Measurements from ENCODE around the gene CHPF2.

GRCh38 chr7:151247611-151248345, 15.5 kb downstream of the CHPF2 start:
- TF ChIP-seq CTCF (IDR thresholded peaks at IDR 0.05) (no peak), POLR2A (IDR thresholded peaks at IDR 0.05) (no peak)

All from thyroid gland (tissue), 4 donors.